GM10266 (cell line): ENCODE results near the gene PALM3.

Experiments used
- DNase-seq: peaks from one replicate; pipeline ENCODE4 v3.0.0; 2012; ENCODE audit errors: extremely low spot score
- CTCF ChIP-seq: IDR thresholded peaks from 2 replicates; pipeline ENCODE4 v1.5.1; 2012; ENCODE audit warnings: mild to moderate bottlenecking, low read depth; ENCODE audit not compliant: control insufficient read depth, insufficient read depth; ENCODE audit errors: missing control alignments

Gene PALM3

GRCh38 chr19:14056741-14057356, 5.0 kb downstream of the PALM3 start:
- TF ChIP-seq CTCF: no peak

GRCh38 chr19:14056069-14056666, 5.7 kb downstream of the PALM3 start:
- TF ChIP-seq CTCF: no peak
- DNase-seq: no peak

More at GRCh38 chr19:14056741-14057356, 5.0 kb downstream of the PALM3 start:
- no peak for DNase-seq

- DNase-seq: no peak
- TF ChIP-seq CTCF: no peak
These were observed 6.5 kb downstream of the PALM3 start for GRCh38 chr19:14055396-14055795.

GRCh38 chr19:14054721-14055120, 7.2 kb downstream of the PALM3 start:
- no peak for DNase-seq
- no peak for TF ChIP-seq CTCF

- no peak for TF ChIP-seq CTCF
- DNase-seq: no peak
These were observed 7.8 kb downstream of the PALM3 start for GRCh38 chr19:14054099-14054498.

GRCh38 chr19:14053500-14053899, 8.4 kb downstream of the PALM3 start:
- TF ChIP-seq CTCF: no peak
- no peak for DNase-seq

GRCh38 chr19:14053032-14053431, 8.8 kb downstream of the PALM3 start:
- no peak for DNase-seq
- TF ChIP-seq CTCF: no peak
